ENCODE measurements around the gene GNAQ. TPM values are rescaled to one million over a fixed set of nuclear protein-coding genes. Genes with fewer than 3 reads are reported as not detected.

Gene GNAQ
- total RNA-seq, 4 donors from 2014 or later: 40.8 to 54.7 (median 53.8) TPM

DNA sequence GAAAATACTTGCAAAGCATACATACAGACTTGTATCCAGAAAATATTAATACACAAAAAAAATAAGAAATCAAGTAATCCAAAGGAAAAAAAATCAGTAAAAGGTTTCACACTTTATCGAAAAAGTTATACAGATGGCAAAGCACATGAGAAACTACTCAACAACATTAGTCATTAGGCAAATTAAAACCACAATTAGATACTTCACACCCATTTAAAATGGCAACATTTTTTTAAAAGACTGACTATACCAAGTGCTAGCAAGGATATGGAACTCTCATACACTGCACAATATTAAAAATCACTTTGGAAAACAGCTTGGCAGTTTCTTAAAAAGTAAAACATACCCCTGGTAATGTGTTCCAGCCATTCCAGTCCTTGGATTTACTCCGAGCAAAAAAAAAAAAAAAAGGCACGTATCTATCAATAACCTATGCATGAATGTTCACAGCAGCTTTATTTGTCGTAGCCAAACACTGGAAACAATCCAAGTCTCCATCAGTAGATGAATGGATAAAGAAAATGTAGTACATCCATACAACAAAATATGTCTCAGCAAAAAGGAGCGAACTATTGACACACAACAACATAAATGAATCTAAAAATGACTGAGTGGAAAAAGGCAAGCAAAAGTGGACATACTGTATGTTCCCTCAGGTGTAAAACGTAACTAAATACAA is 66.0 kb downstream of the GNAQ start:
- DNase-seq (ENCODE audit: low spot score): no peak

GRCh38 chr9:77964258-77964657 is 67.4 kb downstream of the GNAQ start:
- no peak for TF ChIP-seq CTCF (IDR thresholded peaks at IDR 0.05)
- no peak for DNase-seq (ENCODE audit: low spot score)
- ATAC-seq (ENCODE audit: low FRiP score): no peak

More for the DNA sequence above, 66.0 kb downstream of the GNAQ start:
- ATAC-seq (ENCODE audit: low FRiP score): no peak
- TF ChIP-seq CTCF (IDR thresholded peaks at IDR 0.05): no peak

DNA sequence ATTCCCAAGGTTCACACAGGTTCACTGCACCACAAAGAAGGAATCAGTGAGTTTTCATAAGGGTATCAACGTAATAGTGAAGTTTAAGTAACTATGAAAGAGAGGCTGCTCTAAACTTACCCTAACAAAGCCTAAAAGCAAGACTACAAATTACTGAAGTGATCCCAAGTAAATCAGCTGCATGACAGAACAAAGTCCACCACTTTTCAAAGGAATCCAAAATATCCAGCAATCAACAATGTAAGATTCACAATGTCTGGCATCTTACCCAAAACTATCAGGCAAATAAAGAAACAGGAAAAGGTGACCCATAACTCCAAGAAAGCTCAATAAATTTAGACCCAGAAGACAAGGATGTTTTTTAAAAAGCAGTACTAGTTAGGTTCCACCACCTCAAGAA is 70.1 kb downstream of the GNAQ start:
- no peak for TF ChIP-seq CTCF (IDR thresholded peaks at IDR 0.05)

DNA sequence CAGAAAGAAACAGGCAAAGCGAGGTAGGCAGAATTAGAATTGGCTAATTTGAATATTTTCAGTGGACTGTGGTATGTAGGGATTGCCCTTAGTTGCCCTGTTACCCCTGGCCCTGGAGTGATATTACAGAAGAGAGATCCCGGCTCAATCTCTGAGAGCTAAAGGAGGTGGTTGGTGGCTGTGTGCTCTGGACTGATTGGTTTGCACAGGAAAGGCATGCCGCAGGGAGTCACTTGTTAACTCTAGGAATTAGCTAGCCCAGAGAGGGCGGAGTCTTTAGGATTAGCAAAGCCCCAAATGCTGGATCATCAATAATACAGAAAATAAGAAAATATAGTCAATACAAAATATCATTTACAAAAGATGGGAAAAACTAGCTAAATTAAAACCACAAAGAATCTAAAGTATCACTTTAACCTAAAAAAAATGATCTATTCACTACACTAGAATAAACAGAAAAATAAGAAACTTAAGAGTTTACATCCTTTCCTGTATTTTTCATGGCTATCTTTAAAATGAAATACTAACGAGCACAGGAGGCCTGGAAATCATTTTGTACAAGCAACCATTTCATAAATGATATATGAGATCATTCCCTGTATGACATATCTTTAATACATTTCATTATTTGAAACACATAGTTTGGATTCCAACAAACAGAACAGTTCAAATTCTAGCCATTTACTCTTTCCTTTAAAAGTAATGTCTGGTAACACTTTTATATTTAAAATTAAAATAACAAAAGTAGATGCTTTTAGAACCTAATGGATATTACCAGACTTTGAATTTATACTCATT is 71.1 kb downstream of the GNAQ start:
- DNase-seq (ENCODE audit: low spot score): no peak
- TF ChIP-seq CTCF (IDR thresholded peaks at IDR 0.05): no peak
- ATAC-seq (ENCODE audit: low FRiP score): no peak

More for the DNA sequence above, 70.1 kb downstream of the GNAQ start:
- no peak for ATAC-seq (ENCODE audit: low FRiP score)
- no peak for DNase-seq (ENCODE audit: low spot score)

DNA sequence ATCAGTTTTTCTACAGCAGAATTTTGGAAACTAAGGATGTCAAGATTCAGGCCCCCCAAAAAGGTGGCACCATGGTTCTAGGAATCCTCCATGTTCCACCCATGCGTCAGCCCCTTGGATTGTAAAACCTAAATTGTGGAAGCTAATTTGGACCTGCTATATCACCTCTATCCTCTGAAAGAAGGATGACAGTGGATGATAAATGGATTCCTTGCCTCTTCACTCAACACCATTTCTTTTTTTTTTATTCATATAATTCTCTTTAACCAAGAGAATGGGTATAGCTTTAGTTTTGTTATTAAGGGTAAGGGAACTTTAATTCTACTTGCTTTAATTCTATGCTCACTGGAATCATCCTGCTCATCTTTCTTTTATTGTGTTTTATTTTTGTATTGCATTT is 71.8 kb downstream of the GNAQ start:
- ATAC-seq (ENCODE audit: low FRiP score): no peak
- TF ChIP-seq CTCF (IDR thresholded peaks at IDR 0.05): no peak

GRCh38 chr9:77957652-77958051 is 74.0 kb downstream of the GNAQ start:
- DNase-seq (ENCODE audit: low spot score) (no peak), ATAC-seq (ENCODE audit: low FRiP score) (no peak)
- TF ChIP-seq CTCF (IDR thresholded peaks at IDR 0.05): no peak

More for the DNA sequence above, 71.8 kb downstream of the GNAQ start:
- no peak for DNase-seq (ENCODE audit: low spot score)

Measured in omental fat pad (tissue), 4 donors.